22Rv1 (cell line): ENCODE measurements around the gene CDH3.

Experiments
- CTCF ChIP-seq: fragments of 450-650 bp; IDR thresholded peaks from 2 replicates; pipeline ENCODE4 v1.5.1; 2017; ENCODE audit warnings: mild to moderate bottlenecking
- ZFX ChIP-seq: fragments of 450-650 bp; IDR thresholded peaks from 2 replicates; pipeline ENCODE4 v1.6.1; 2017; ENCODE audit warnings: antibody characterized with exemption, borderline replicate concordance

- TF ChIP-seq CTCF (no peak), ZFX (no peak)
These were observed 86.5 kb downstream of the CDH3 start for GRCh38 chr16:68731637-68732036.
